GM23338 (cell line): ENCODE data around the gene CYB561D2.

Experiments used
- CTCF ChIP-seq, 2 experiments: fragments of 200-600 bp in 1 of 2; sonication (generic) in 1 of 2; conservative IDR thresholded peaks; 2 replicates each; pipeline versions ENCODE4 v1.5.1 to v1.6.1; 2016 to 2017; ENCODE audit warnings: antibody characterized with exemption in 2 of 2, low read depth in 2 of 2, mild to moderate bottlenecking in 2 of 2, moderate library complexity in 1 of 2
- ZNF331 ChIP-seq: fragments of 250-450 bp; sonication (Bioruptor Pico); IDR thresholded peaks from 2 replicates; pipeline ENCODE4 v1.5.0; 2020; ENCODE audit warnings: low read depth, mild to moderate bottlenecking, moderate library complexity
- TF ChIP-seq, protein P1 (sequence below): IDR thresholded peaks from one replicate; pipeline ENCODE4 v1.6.1; 2018; ENCODE audit warnings: antibody characterized with exemption; ENCODE audit not compliant: unreplicated experiment

GRCh38 chr3:50327943-50328691 is 22.5 kb upstream of the CYB561D2 start, which contains the start of gene TUSC2:
- TF ChIP-seq, protein P1, sequence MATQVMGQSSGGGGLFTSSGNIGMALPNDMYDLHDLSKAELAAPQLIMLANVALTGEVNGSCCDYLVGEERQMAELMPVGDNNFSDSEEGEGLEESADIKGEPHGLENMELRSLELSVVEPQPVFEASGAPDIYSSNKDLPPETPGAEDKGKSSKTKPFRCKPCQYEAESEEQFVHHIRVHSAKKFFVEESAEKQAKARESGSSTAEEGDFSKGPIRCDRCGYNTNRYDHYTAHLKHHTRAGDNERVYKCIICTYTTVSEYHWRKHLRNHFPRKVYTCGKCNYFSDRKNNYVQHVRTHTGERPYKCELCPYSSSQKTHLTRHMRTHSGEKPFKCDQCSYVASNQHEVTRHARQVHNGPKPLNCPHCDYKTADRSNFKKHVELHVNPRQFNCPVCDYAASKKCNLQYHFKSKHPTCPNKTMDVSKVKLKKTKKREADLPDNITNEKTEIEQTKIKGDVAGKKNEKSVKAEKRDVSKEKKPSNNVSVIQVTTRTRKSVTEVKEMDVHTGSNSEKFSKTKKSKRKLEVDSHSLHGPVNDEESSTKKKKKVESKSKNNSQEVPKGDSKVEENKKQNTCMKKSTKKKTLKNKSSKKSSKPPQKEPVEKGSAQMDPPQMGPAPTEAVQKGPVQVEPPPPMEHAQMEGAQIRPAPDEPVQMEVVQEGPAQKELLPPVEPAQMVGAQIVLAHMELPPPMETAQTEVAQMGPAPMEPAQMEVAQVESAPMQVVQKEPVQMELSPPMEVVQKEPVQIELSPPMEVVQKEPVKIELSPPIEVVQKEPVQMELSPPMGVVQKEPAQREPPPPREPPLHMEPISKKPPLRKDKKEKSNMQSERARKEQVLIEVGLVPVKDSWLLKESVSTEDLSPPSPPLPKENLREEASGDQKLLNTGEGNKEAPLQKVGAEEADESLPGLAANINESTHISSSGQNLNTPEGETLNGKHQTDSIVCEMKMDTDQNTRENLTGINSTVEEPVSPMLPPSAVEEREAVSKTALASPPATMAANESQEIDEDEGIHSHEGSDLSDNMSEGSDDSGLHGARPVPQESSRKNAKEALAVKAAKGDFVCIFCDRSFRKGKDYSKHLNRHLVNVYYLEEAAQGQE, result no peak
- TF ChIP-seq CTCF (conservative IDR thresholded peaks at IDR 0.05; ENCODE audit: low read depth in 2 of 2), result no peak
- TF ChIP-seq ZNF331 (CRISPR knock-in tag), result no peak
